GM13976 (cell line): ENCODE measurements around the gene MGARP.
A peak's percentile ranks its signal among the peaks of the same experiment; 100 is the strongest.
"Not testable (repeated sequence)": the region's sequence is repeated elsewhere in the genome, so short reads cannot be mapped to it uniquely, and the experiment has no call there.

Source experiments
- DNase-seq: peaks from one replicate; pipeline ENCODE4 v3.0.0; 2012; ENCODE audit warnings: low spot score
- in situ Hi-C: fragments of 300-500 bp; cut with MboI; formaldehyde crosslinking; loops from one replicate; pipeline ENCODE4 v1.12.0; 2022; ENCODE audit warnings: low sequenced_read_pairs, mixed read lengths, inconsistent platforms; ENCODE audit not compliant: unreplicated experiment
- TF ChIP-seq, protein P1 (sequence below): IDR thresholded peaks from 2 replicates; pipeline ENCODE4 v1.5.1; 2012; ENCODE audit warnings: borderline replicate concordance, mild to moderate bottlenecking; ENCODE audit not compliant: insufficient read depth; ENCODE audit errors: extremely low read depth, missing control alignments, control extremely low read depth

Gene MGARP

DNA sequence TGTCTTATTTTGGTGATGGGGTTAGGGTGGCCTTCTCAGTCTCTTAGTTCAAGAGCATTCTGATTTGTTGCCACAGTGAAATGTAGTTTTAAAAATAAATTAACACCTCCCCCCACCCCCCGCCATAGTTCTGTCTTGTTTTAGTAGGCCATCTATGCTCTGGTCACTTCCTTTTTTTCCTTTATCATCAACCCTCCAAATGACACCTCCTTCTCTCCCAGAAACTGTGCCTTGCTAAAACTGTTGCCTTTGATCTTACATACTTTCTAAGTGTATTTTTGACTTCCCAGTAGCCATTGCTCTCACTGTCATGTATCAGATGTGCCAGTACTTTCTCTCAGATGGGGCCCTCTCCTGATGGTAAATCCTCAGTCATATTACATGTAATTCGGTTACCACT lies 36.7 kb upstream of the MGARP start:
- in situ Hi-C loops: no loop called here
- no peak for DNase-seq
- TF ChIP-seq, protein P1, sequence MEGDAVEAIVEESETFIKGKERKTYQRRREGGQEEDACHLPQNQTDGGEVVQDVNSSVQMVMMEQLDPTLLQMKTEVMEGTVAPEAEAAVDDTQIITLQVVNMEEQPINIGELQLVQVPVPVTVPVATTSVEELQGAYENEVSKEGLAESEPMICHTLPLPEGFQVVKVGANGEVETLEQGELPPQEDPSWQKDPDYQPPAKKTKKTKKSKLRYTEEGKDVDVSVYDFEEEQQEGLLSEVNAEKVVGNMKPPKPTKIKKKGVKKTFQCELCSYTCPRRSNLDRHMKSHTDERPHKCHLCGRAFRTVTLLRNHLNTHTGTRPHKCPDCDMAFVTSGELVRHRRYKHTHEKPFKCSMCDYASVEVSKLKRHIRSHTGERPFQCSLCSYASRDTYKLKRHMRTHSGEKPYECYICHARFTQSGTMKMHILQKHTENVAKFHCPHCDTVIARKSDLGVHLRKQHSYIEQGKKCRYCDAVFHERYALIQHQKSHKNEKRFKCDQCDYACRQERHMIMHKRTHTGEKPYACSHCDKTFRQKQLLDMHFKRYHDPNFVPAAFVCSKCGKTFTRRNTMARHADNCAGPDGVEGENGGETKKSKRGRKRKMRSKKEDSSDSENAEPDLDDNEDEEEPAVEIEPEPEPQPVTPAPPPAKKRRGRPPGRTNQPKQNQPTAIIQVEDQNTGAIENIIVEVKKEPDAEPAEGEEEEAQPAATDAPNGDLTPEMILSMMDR: no peak

DNA sequence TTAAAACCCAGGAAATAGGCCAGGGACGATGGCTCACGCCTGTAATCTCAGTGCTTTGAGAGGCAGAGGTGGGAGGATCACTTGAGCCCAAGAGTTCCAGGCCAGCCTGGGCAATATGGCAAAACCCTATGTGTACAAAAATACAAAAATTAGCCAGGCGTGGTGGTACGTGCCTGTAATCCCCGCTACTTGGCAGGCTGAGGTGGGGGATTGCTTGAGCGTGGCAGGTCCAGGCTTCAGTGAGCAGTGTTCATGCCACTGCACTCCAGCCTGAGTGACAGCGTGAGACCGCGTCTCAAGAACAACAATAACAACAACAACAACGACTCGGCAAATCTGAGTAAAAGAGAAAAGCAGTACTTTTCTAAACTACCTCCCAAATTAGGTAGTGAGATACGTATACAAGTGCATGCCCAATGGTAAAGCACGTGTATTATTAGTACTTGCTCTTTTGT lies 35.2 kb upstream of the MGARP start:
- DNase-seq: peak; percentile 51
- TF ChIP-seq, protein P1: no peak
- in situ Hi-C loops: no loop called here

DNA sequence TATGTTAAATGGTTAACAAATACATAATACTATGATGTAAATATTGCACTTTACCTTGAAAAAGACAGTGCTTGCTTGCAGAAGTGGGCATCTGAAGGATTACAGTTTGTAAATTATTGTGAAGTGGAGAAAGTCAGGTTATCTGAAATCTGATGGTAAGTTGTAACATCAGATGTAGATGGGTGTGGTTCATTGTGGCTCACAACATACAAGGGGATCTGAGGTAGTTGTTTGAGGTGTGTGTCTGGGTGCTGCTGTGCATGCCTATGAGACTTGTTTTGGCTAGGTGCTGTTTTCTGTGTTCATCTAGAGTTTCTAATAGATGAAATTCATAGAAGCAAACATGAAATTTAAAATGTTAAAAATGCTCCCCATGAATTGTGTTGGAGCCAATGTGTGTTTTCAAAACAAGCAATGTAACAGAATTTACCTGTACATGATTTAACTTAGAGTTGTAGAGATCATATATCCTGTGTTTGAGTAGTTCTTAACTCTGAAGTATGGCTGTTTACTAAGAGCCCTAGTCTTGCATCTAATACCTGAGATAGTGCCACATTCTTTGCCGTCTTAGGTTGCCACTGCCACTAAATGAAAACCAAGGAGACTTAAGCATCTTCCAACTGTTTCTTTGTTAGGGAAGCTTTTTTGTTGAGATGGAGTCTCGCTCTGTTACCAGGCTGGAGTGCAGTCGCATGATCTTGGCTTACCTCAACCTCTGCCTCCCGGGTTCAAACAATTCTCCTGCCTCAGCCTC lies 34.2 kb upstream of the MGARP start:
- TF ChIP-seq, protein P1: no peak
- in situ Hi-C loops: no loop called here
- DNase-seq: no peak

DNA sequence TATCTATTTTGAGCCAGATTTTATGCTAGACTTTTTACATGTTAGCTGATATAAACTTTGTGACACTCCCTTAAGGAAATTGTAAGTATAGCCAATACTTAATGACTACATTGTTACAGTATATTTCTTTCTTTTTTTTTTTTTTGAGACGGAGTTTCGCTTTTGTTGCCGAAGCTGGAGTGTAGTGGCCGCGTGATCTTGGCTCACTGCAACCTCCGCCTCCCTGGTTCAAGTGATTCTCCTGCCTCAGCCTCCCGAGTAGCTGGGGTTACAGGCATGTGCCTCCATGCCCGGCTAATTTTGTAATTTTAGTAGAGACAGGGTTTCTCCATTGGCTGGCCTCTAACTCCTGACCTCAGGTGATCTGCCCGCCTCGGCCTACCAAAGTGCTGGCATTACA lies 33.4 kb upstream of the MGARP start:
- in situ Hi-C loops, DNase-seq: not testable (repeated sequence)

DNA sequence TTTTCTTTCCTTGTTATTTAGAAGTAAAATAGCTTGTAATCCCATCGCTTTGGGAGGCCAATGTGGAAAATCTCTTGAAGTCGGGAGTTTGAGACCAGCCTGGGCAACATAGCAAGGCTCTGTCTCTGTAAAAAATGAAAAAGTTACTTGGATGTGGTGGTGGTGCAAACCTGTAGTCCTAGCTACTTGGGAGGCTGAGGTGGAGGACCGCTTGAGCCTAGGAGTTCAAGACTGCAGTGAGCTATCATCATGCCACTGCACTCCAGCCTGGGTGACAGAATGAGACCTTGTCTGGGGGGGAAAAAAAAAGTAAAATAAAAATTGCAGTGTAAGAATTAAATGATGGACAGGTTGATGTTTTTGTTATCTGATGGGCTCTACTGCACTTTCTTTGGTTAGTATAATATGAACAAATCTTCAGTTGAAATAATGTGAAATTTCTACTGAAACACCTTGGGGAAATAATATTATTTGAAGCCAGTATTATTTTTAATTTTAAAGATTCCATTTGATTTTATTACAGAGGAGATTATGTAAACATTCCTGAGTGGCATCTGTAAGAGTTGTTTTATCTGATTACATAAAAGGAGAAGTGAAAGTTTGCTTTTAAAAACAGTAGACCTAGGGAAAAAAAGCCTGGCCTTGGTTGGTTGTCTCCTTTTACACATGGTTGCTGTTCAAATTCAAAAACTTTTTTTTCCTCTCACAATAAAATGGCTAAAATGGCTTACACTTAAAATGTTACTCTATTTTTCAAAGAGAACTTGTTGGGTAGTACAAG lies 32.7 kb upstream of the MGARP start:
- no peak for DNase-seq
- TF ChIP-seq, protein P1: no peak
- in situ Hi-C loops: no loop called here

DNA sequence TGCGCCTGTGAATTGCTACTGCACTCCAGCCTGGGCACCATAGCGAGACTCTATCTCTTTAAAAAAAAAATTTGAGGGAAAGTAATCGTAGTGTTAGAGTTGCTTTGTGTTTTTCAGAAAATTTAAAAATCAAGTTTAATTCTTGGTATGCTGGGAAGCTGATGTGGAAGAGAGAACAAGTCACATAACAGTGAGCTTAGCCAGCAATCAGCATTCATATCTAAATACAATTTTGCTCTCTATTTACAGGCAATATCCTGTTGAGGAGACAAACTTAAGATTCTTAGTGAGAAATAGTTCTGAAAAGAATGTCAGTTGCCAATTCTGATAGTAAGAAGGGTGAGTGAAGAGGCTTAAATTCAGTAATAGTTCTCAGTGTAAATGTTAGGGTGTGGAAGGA lies 31.9 kb upstream of the MGARP start:
- DNase-seq: no peak
- TF ChIP-seq, protein P1: no peak
- in situ Hi-C loops: no loop called here

DNA sequence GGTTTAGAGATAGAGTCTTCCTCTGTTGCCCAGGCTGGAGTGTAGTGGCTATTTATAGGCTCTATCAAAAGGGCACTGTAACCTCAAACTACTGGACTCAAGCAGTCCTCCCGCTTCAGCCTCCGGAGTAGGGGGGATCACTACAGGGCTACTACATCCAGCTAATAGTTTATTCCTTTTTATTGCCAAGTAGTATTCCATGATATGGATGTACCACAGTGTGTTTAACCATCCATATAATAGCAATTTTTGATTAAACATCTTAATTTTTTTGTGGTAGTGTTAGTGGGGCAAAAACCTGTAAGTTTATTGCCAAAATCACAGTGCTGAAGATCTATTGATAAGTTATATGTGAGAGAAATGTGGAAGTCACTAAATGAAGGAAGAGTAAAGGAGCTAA lies 24.9 kb upstream of the MGARP start:
- TF ChIP-seq, protein P1: no peak
- DNase-seq: no peak
- in situ Hi-C loops: no loop called here
